Gastrocnemius medialis (tissue), 4 donors: ENCODE measurements around the gene ZNF654. TPM values are rescaled to one million over a fixed set of nuclear protein-coding genes. Genes with fewer than 3 reads are reported as not detected.
A peak's percentile ranks its signal among the peaks of the same experiment; 100 is the strongest.

ENCODE experiments used
- ATAC-seq, 2 donors: fragments of 150-250 bp; one replicate each; pipeline ENCODE4 v1.9.1; 2016
- DNase-seq, 2 donors: peaks; one replicate each; pipeline ENCODE4 v3.0.0-alpha.2; 2019
- H3K27ac ChIP-seq, 4 donors: fragments of 200-600 bp; sonication (generic); 1 replicate in 1 of 4; 2 replicates in 3 of 4; pipeline ENCODE4 v1.5.1; 2016 to 2018; ENCODE audit warnings: mild to moderate bottlenecking in 2 of 4, moderate library complexity in 1 of 4
- H3K27me3 ChIP-seq, 3 donors: fragments of 200-600 bp; sonication (generic) in 2 of 3; 1 replicate in 1 of 3; 2 replicates in 2 of 3; pipeline versions ENCODE4 v1.5.1 to v1.6.0; 2016 to 2019; ENCODE audit warnings: mild to moderate bottlenecking in 1 of 3, moderate library complexity in 1 of 3
- H3K36me3 ChIP-seq, 2 donors: fragments of 200-600 bp; sonication (generic) in 1 of 2; one replicate each; pipeline ENCODE4 v1.5.1; 2017 to 2018
- H3K4me1 ChIP-seq, 2 donors: fragments of 200-600 bp; sonication (generic) in 1 of 2; one replicate each; pipeline ENCODE4 v1.5.1; 2016 to 2017; ENCODE audit warnings: mild to moderate bottlenecking in 2 of 2
- H3K4me3 ChIP-seq, 4 donors: fragments of 200-600 bp; sonication (generic) in 3 of 4; 1 replicate in 1 of 4; 2 replicates in 3 of 4; pipeline ENCODE4 v1.5.1; 2016 to 2019; ENCODE audit warnings: mild to moderate bottlenecking in 2 of 4
- H3K9me3 ChIP-seq, 3 donors: fragments of 200-600 bp; sonication (generic) in 2 of 3; 1 replicate in 1 of 3; 2 replicates in 2 of 3; pipeline ENCODE4 v1.5.1; 2016 to 2019
- CTCF ChIP-seq, 5 experiments: fragments of 450-650 bp in 3 of 5; fragments of 200-600 bp in 2 of 5; sonication (generic) in 2 of 5; IDR thresholded peaks in 4 of 5; conservative IDR thresholded peaks in 1 of 5; 1 replicate in 4 of 5; 2 replicates in 1 of 5; pipeline ENCODE4 v1.5.1; 2016 to 2019; ENCODE audit warnings: antibody characterized with exemption in 5 of 5, mild to moderate bottlenecking in 3 of 5, moderate library complexity in 3 of 5
- POLR2A ChIP-seq, 2 donors: fragments of 450-650 bp; IDR thresholded peaks; one replicate each; pipeline ENCODE4 v1.6.1; 2017; ENCODE audit warnings: antibody characterized with exemption in 2 of 2, mild to moderate bottlenecking in 2 of 2, moderate library complexity in 2 of 2
- in situ Hi-C, 4 donors: fragments of 200-750 bp; cut with MboI; loops; one replicate each; pipeline versions ENCODE4 v1.15.0 to v1.8.0; 2017; ENCODE audit warnings: low sequenced_read_pairs in 4 of 4
- intact Hi-C: fragments of 100-400 bp; cut with DNase I; formaldehyde crosslinking; loops from one replicate; pipeline ENCODE4 v1.15.1; 2023; ENCODE audit warnings: low total_unique reads
- total RNA-seq, 4 donors: library from RNA; depleted of rRNA; stranded (reverse); fragments of >200 nt; gene quantifications; one replicate each; pipeline versions ENCODE4 v1.1.0 to v1.2.3, GENCODE V29; 2016

The ZNF654 gene
- total RNA-seq, 4 donors from 2014 or later = 7.8 to 12.5 (median 9.8) TPM

- Histone ChIP-seq H3K27ac (peak overlapping the region; percentile 89 to 94 (median 90)), H3K4me3 (peak overlapping the region; percentile 75 to 96 (median 90)), H3K36me3 (peaks cover 0 to 7% of the 10 kb centered on the region in 2 donors), H3K9me3 (no peaks in the 10 kb centered on the region), H3K4me1 (peaks cover 15 to 18% of the 10 kb centered on the region in 2 donors), H3K27me3 (no peaks in the 10 kb centered on the region)
- intact Hi-C loops (loop anchor here (10.0 kb wide), 1 partner anchor 924 kb away; the partner anchor contains the start of gene CHMP2B), in situ Hi-C loops (loop anchor here in 1 of 4 donors (10.0 kb wide), 1 partner anchor 94 kb away; the partner anchor contains the start of genes CGGBP1 and ZNF654)
- TF ChIP-seq POLR2A (IDR thresholded peaks at IDR 0.05) (no peak), CTCF (IDR thresholded peaks at IDR 0.05 in 4 of 5, conservative IDR thresholded peaks at IDR 0.05 in 1 of 5) (no peak)
- ATAC-seq (peak; percentile 10 to 31), DNase-seq (no peak)
Observed at GRCh38 chr3:88149101-88149508, 90.0 kb downstream of the ZNF654 start.

- Histone ChIP-seq H3K4me3 (peak within 1 kb of the TSS; percentile 75 to 96 (median 90)), H3K4me1 (peaks cover 15 to 18% of the 10 kb centered on the region in 2 donors), H3K27ac (peak within 1 kb of the TSS; percentile 89 to 94 (median 90)), H3K36me3 (peaks cover 0 to 14% of the 10 kb centered on the region in 2 donors), H3K27me3 (no peaks in the 10 kb centered on the region), H3K9me3 (no peaks in the 10 kb centered on the region)
- TF ChIP-seq CTCF (IDR thresholded peaks at IDR 0.05 in 4 of 5, conservative IDR thresholded peaks at IDR 0.05 in 1 of 5) (no peak), POLR2A (IDR thresholded peaks at IDR 0.05) (peak; percentile 43 to 56)
- peak; percentile 81 to 85 for DNase-seq
- in situ Hi-C loops (loop anchor here in 1 of 4 donors (10.0 kb wide), 1 partner anchor 95 kb away; the partner anchor contains the start of genes CGGBP1 and ZNF654), intact Hi-C loops (loop anchor here (1.0 to 10.0 kb wide), 2 partner anchors 90 to 925 kb away; partner anchors contain the start of genes CGGBP1, CHMP2B and ZNF654)
- ATAC-seq = peak; percentile 99
Observed at GRCh38 chr3:88149509-88150362, 90.7 kb downstream of the ZNF654 start, which contains the start of gene C3orf38. Gene C3orf38 (plus strand): TSS chr3:88149959. CDS start chr3:88150053, 94 bp downstream.

- peaks cover 15 to 18% of the 10 kb centered on the region in 2 donors for H3K4me1 ChIP-seq
- TF ChIP-seq POLR2A (IDR thresholded peaks at IDR 0.05) (no peak), CTCF (IDR thresholded peaks at IDR 0.05 in 4 of 5, conservative IDR thresholded peaks at IDR 0.05 in 1 of 5) (no peak)
- ATAC-seq (no peak), DNase-seq (no peak)
- H3K4me3 ChIP-seq = peak overlapping the region; percentile 75 to 96 (median 90)
- no peaks in the 10 kb centered on the region for H3K9me3 ChIP-seq
- H3K36me3 ChIP-seq = peaks cover 0 to 20% of the 10 kb centered on the region in 2 donors
- H3K27me3 ChIP-seq = no peaks in the 10 kb centered on the region
- in situ Hi-C loops = no loop called here
- intact Hi-C loops = loop anchor here (1.0 kb wide), 1 partner anchor 91 kb away; the partner anchor contains the start of genes CGGBP1 and ZNF654
- H3K27ac ChIP-seq = peak overlapping the region; percentile 89 to 94 (median 90)
Observed at GRCh38 chr3:88150371-88150770, 91.3 kb downstream of the ZNF654 start.

- H3K36me3 ChIP-seq = peaks cover 0 to 24% of the 10 kb centered on the region in 2 donors
- H3K27ac ChIP-seq = peak overlapping the region; percentile 89 to 94 (median 90)
- H3K9me3 ChIP-seq = no peaks in the 10 kb centered on the region
- no peak for TF ChIP-seq CTCF (IDR thresholded peaks at IDR 0.05 in 4 of 5, conservative IDR thresholded peaks at IDR 0.05 in 1 of 5)
- ATAC-seq = no peak
- peaks cover 15 to 18% of the 10 kb centered on the region in 2 donors for H3K4me1 ChIP-seq
- H3K4me3 ChIP-seq = peak overlapping the region; percentile 75 to 96 (median 90)
- in situ Hi-C loops (no loop called here), intact Hi-C loops (loop anchor here (1.0 kb wide), 1 partner anchor 92 kb away; the partner anchor contains the start of genes CGGBP1 and ZNF654)
- no peaks in the 10 kb centered on the region for H3K27me3 ChIP-seq
- DNase-seq = no peak
Observed at GRCh38 chr3:88150806-88151205, 91.8 kb downstream of the ZNF654 start.
